Heart left ventricle (tissue), 13 donors: Measurements from ENCODE around the gene KCNJ6.

Source experiments
- CTCF ChIP-seq, 12 donors: fragments of 200-600 bp; sonication (generic) in 4 of 12; IDR thresholded peaks; one replicate each; pipeline versions ENCODE4 v1.5.0 to v1.8.0; 2018 to 2022; ENCODE audit warnings: antibody characterized with exemption in 12 of 12, mild to moderate bottlenecking in 5 of 12
- POLR2A ChIP-seq, 2 donors: fragments of 450-650 bp; IDR thresholded peaks; one replicate each; pipeline ENCODE4 v1.6.1; 2017; ENCODE audit warnings: antibody characterized with exemption in 2 of 2, mild to moderate bottlenecking in 2 of 2, moderate library complexity in 2 of 2
- donor health status: ischemic (EF 13 %, LVEDD 7.1; RV severe dilation, severe dysfunction).
- donor health status: DM: no; HTN: yes; CAD: no.
- donor health status: DM: no; HTN: no; CAD: no.
- donor health status: ischemic (EF 25% LVEDD 6.9; RV normal size, moderate dysfunction).
- donor health status: ischemic (EF 25% LVEDD 5.7; RV mildly dilated, moderate dysfunction).
- donor health status: ischemic (EF 35%, LVEDD 5.7; RV mildly dilated, moderate dysfunction).
- donor health status: nonischemic (EF 11% LVEDD 7.7; RV severe dilation, severe dysfunction).
- donor health status: DM: yes; HTN: yes; CAD: no.
- donor health status: PGD.
- donor health status: ischemic (EF 29% LVEDD 5.4; RV normal size, mild dysfunction).
- donor health status: nonischemic (EF 23%, LVEDD 6.1; RV moderate dilation, normal function).

DNA sequence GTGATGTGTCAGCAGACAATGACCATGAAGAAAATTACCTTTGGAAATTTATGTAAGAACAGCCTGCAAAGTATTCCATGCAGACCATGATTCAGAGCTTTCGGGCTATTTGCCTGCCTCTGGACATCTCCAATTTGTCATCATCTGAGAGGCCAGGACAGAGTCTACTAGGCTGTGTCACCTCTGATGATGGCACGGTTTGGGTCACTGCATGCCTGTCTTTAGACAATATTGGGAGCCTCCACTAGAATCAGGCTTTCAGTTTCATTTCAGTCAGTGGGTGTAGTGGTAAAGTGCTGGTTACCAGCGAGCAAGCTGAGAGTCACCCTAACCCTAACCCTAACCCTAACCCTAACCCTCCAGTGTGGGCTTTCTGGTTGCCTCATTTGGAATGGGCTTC is 80.8 kb downstream of the KCNJ6 start:
- TF ChIP-seq CTCF (IDR thresholded peaks at IDR 0.05) (no peak), POLR2A (IDR thresholded peaks at IDR 0.05) (no peak)
